Measurements from ENCODE around the gene OR11L1.

The OR11L1 gene

GRCh38 chr1:247841796-247842195 lies at the start of gene OR11L1:
OR11L1 (minus strand) TSS chr1:247841896; CDS start chr1:247841896, 0 bp downstream.
- no peak for DNase-seq (ENCODE audit: low read depth in 1 of 2, low spot score in 1 of 2)
- TF ChIP-seq JUND (IDR thresholded peaks at IDR 0.05; ENCODE audit: low read depth), result no peak
- in situ Hi-C loops (cut with HindIII; ENCODE audit: low pct_unique_long_range_greater_than_20kb, low sequenced_read_pairs), result no loop called here

DNA sequence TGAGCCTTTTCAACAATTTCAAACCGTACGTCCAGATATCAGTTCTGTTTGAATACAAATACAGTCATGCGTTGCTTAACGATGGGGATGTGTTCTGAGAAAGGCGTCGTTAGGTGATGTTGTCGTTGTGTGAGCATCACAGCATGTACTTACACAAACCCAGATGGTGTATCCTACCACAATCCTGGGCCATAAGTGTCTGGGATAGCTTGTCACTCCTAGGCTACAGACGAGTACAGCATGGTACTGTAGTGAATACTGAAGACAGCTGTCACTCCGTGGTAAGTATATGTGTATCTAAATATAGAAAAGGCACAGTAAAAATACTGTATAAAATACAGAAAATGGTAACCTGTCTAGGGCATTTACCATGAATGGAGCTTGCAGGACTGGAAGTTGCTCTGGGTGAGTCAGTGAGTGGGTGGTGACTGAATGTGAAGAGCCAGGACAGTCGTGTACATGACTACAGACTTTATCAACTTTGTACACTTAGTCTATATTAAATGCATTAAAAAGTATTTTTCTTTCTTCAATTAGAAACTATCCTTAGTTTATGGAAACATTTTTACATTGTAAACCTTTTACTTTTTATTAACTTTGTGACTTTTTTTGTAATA lies 43.2 kb upstream of the OR11L1 start:
- TF ChIP-seq JUND (IDR thresholded peaks at IDR 0.05; ENCODE audit: low read depth), result no peak
- no peak for DNase-seq (ENCODE audit: low read depth in 1 of 2, low spot score in 1 of 2)
- in situ Hi-C loops (cut with HindIII; ENCODE audit: low pct_unique_long_range_greater_than_20kb, low sequenced_read_pairs), result no loop called here

DNA sequence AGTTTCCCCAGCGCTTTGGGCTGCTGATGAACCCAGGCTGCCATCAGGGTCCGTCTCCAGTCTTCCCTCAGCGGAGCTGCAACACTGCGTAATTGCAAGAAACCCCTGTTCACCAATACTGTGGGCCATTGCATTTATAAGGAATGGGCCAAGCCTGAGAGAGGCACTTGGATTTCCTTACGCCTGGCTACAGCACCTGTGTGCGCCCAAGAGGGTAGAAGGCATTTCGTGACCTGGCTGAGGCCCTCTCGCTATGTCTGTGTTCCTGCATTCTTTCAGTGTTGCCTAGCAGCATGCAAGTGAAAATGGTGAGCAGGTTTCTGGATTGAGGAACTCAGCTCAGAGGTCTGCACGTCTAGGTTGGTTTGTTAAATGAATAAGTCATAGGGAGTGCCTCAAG lies 41.6 kb upstream of the OR11L1 start:
- no peak for TF ChIP-seq JUND (IDR thresholded peaks at IDR 0.05; ENCODE audit: low read depth)
- DNase-seq (ENCODE audit: low read depth in 1 of 2, low spot score in 1 of 2), result peak in 1 of 2 experiments; percentile 24
- in situ Hi-C loops (cut with HindIII; ENCODE audit: low pct_unique_long_range_greater_than_20kb, low sequenced_read_pairs), result no loop called here

GRCh38 chr1:247865416-247865815 lies 23.7 kb upstream of the OR11L1 start:
- TF ChIP-seq JUND (IDR thresholded peaks at IDR 0.05; ENCODE audit: low read depth), result no peak
- in situ Hi-C loops (cut with HindIII; ENCODE audit: low pct_unique_long_range_greater_than_20kb, low sequenced_read_pairs), result no loop called here
- no peak for DNase-seq (ENCODE audit: low read depth in 1 of 2, low spot score in 1 of 2)

DNA sequence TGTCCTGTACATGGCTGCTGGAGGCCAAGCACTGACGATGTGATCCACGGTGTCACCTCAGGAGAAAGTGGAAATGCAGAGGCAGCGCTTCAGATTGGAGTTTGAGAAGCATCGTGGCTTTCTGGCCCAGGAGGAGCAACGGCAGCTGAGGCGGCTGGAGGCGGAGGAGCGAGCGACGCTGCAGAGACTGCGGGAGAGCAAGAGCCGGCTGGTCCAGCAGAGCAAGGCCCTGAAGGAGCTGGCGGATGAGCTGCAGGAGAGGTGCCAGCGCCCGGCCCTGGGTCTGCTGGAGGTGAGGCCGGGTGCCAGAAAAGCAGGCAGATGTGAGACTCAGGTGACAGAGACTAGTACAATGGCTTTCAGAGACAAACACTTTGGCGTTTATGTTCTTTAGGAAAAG lies 22.9 kb upstream of the OR11L1 start:
- no peak for TF ChIP-seq JUND (IDR thresholded peaks at IDR 0.05; ENCODE audit: low read depth)
- no peak for DNase-seq (ENCODE audit: low read depth in 1 of 2, low spot score in 1 of 2)
- in situ Hi-C loops (cut with HindIII; ENCODE audit: low pct_unique_long_range_greater_than_20kb, low sequenced_read_pairs), result no loop called here

DNA sequence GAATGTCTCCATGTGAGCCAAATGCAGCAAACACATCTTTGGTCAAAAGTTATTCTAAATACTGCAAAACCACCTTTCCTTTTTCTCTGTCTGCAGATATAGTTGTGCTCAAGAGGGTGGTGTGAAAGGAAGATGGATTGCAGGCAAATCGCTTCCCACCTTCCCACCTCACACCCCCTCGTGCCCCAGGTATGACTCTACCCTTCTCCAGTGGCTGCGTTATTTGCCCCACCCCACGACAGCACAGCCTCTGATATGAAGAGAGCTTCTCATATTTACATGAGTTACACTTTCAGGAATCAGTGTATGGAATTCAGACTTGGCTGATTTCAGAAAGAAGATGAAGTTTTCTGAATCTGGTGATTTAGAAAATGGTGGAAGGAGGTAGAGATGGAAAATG lies 21.1 kb upstream of the OR11L1 start:
- no peak for TF ChIP-seq JUND (IDR thresholded peaks at IDR 0.05; ENCODE audit: low read depth)
- in situ Hi-C loops (cut with HindIII; ENCODE audit: low pct_unique_long_range_greater_than_20kb, low sequenced_read_pairs), result no loop called here
- no peak for DNase-seq (ENCODE audit: low read depth in 1 of 2, low spot score in 1 of 2)

GRCh38 chr1:247857985-247858619 lies 16.4 kb upstream of the OR11L1 start:
- TF ChIP-seq JUND (IDR thresholded peaks at IDR 0.05; ENCODE audit: low read depth), result no peak
- peak in 1 of 2 experiments; percentile 9 for DNase-seq (ENCODE audit: low read depth in 1 of 2, low spot score in 1 of 2)
- in situ Hi-C loops (cut with HindIII; ENCODE audit: low pct_unique_long_range_greater_than_20kb, low sequenced_read_pairs), result no loop called here

GRCh38 chr1:247857069-247857984 lies 15.6 kb upstream of the OR11L1 start, which contains the start of gene TRIM58:
TRIM58 (plus strand) TSS chr1:247857187; CDS start chr1:247857247, 60 bp downstream.
- peak; percentile 57 to 69 for DNase-seq (ENCODE audit: low read depth in 1 of 2, low spot score in 1 of 2)
- no peak for TF ChIP-seq JUND (IDR thresholded peaks at IDR 0.05; ENCODE audit: low read depth)
- in situ Hi-C loops (cut with HindIII; ENCODE audit: low pct_unique_long_range_greater_than_20kb, low sequenced_read_pairs), result no loop called here

DNA sequence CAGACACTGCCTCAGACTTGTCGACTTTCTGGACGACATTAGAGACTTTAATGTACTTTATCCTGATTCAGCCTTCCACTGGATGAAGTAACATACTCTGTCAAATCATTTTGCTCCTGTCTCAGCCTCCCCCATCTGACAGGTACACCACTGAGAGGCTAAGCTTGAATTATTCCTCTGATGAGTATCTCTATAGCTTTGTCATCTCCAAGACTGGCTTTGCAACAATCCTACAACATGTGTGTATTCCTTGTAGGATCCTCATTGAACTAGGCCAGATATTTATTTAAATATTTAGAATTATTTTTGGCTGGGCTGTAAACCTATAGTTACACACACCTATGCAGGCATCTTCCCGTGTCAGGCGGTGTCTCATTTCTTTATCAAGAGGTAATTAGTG lies 14.2 kb upstream of the OR11L1 start:
- in situ Hi-C loops (cut with HindIII; ENCODE audit: low pct_unique_long_range_greater_than_20kb, low sequenced_read_pairs), result no loop called here

DNA sequence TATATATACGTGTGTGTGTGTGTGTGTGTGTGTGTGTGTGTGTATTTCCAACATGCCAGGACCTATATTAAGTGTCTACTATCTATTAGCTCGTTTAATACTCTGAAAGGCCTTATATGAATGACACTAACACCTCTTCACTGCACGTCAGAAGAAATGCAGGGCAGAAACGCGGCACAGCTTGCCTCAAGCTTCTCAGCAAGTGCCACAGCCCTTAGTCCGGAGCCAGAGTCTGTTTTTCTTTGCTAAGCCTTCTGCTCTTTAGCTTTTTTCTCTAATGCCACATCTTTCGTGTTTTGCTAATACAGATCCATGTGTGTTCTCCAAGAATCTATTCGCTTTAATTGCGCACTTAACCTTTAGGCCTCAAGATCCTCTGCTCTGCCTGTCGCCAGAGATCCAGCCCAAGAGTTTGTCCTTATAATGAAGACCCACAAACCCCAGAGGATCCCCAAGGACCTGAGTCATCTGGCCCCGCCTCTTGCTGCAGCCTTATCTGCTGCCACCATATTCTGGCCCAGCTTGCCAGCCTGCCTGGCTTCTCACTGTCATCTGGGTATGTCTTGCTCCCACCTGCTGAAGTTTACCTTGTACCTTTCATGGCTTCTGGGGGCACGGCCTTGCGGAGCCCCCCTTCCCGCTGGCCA lies 13.3 kb upstream of the OR11L1 start:
- no peak for DNase-seq (ENCODE audit: low read depth in 1 of 2, low spot score in 1 of 2)
- in situ Hi-C loops (cut with HindIII; ENCODE audit: low pct_unique_long_range_greater_than_20kb, low sequenced_read_pairs), result no loop called here
- TF ChIP-seq JUND (IDR thresholded peaks at IDR 0.05; ENCODE audit: low read depth), result no peak

More for the DNA sequence above, 14.2 kb upstream of the OR11L1 start:
- DNase-seq (ENCODE audit: low read depth in 1 of 2, low spot score in 1 of 2), result no peak
- TF ChIP-seq JUND (IDR thresholded peaks at IDR 0.05; ENCODE audit: low read depth), result no peak

DNA sequence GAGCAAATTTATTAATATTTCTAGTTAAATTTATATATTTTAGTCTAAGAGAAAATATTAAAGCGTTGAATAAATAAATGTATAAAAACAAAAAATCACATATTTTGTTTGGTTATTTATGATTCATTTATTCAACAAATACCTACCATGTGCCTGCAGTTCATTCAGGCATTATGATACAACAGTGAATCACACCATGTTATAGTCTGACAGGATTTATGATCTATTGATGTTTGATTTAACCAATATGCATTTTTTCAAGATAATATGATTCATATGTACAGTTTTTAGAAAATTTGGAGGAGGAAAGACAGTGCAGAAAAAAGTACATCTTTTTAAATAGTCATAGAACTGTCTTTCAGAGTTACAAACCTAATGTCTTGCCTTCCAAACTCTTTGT lies 7.9 kb upstream of the OR11L1 start:
- no peak for TF ChIP-seq JUND (IDR thresholded peaks at IDR 0.05; ENCODE audit: low read depth)
- DNase-seq (ENCODE audit: low read depth in 1 of 2, low spot score in 1 of 2), result no peak
- in situ Hi-C loops (cut with HindIII; ENCODE audit: low pct_unique_long_range_greater_than_20kb, low sequenced_read_pairs), result no loop called here

GRCh38 chr1:247848346-247848745 lies 6.7 kb upstream of the OR11L1 start:
- in situ Hi-C loops (cut with HindIII; ENCODE audit: low pct_unique_long_range_greater_than_20kb, low sequenced_read_pairs), result no loop called here
- DNase-seq (ENCODE audit: low read depth in 1 of 2, low spot score in 1 of 2), result no peak
- TF ChIP-seq JUND (IDR thresholded peaks at IDR 0.05; ENCODE audit: low read depth), result no peak

Measured in T47D (cell line).